ENCODE data around the gene CD180. TPM values are rescaled to one million over a fixed set of nuclear protein-coding genes. Genes with fewer than 3 reads are reported as not detected.

Gene CD180
- total and polyA plus RNA-seq, 2 donors (not counting 3 experiments of a cell fraction or from before 2014, with no cell fraction given), result not detected

DNA sequence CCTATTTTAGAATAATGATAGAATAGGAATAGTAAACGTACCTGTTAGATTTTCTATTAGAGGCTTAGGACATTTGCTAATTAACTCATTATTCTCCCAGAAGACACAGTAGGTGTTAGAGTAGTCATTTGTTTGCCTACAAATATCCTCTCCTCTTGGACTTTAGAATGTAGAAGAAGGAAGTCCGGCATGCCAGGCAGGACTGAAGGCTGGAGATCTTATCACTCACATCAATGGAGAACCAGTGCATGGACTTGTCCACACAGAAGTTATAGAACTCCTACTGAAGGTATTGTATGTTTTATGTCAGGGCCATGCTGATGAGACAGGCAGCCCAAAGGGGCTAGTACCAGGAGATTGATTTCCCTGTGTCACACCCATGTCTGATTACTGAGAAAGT, 43.3 kb downstream of the CD180 start:
- Histone ChIP-seq H3K27me3 (ENCODE audit: control insufficient read depth in 2 of 2, insufficient read depth in 2 of 2, low read length in 2 of 2) (no peaks in the 10 kb centered on the region), H3K4me3 (replicated peaks in 1 of 3; ENCODE audit: insufficient read depth in 1 of 3, low read depth in 1 of 3, low read length in 3 of 3) (no peak overlapping the region), H3K4me2 (ENCODE audit: insufficient read depth, low read length) (no peak overlapping the region), H3K4me1 (ENCODE audit: control insufficient read depth, extremely low read depth, insufficient read depth, low read length) (no peaks in the 10 kb centered on the region), H3K9ac (replicated peaks; ENCODE audit: extremely low read depth, insufficient read depth, low read length) (no peak overlapping the region), H3K36me3 (ENCODE audit: control insufficient read depth in 2 of 2, extremely low read depth in 1 of 2, insufficient read depth in 2 of 2, low read length in 2 of 2) (peaks cover 28 to 46% of the 10 kb centered on the region in 2 experiments), H3K9me3 (replicated peaks; ENCODE audit: control insufficient read depth, insufficient read depth, low read length) (no peaks in the 10 kb centered on the region), H3K9me1 (replicated peaks; ENCODE audit: control insufficient read depth, extremely low read depth, insufficient read depth, low read length) (no peaks in the 10 kb centered on the region), H3K79me2 (ENCODE audit: control insufficient read depth, insufficient read depth, low read length) (no peaks in the 10 kb centered on the region), H3K27ac (ENCODE audit: insufficient read depth, low read depth, low read length) (no peak overlapping the region), H4K20me1 (replicated peaks; ENCODE audit: control insufficient read depth, extremely low read depth, insufficient read depth, low read length) (no peaks in the 10 kb centered on the region), H2AFZ (ENCODE audit: low read depth, low read length) (no peak overlapping the region)
- FAIRE-seq (no peak), DNase-seq (ENCODE audit: low read depth, low spot score) (no peak)
- intact Hi-C loops (cut with micrococcal nuclease), result loop anchor here (10.0 kb wide), 1 partner anchor 348 kb away; no protein-coding TSS in a partner anchor
- ChIA-PET CTCF (no interaction called here), POLR2A (no interaction called here)
- no TSS peak for BruUV-seq (replicated peaks)
- dilution Hi-C loops (cut with MboI; ENCODE audit: extremely low pct_ligation_motif_present, low sequenced_read_pairs), result loop anchor here (25.0 kb wide), 1 partner anchor 1109 kb away; no protein-coding TSS in a partner anchor
- no peak for TF ChIP-seq JUN (IDR thresholded peaks at IDR 0.05; ENCODE audit: borderline replicate concordance, insufficient read depth, insufficient read length, low read depth)
- no peak for TF ChIP-seq POLR2AphosphoS5 (IDR thresholded peaks at IDR 0.05; ENCODE audit: insufficient read depth, low read depth, low read length)
- no peak for TF ChIP-seq CTCF (IDR thresholded peaks at IDR 0.05; ENCODE audit: extremely low read depth in 1 of 2, insufficient read depth in 1 of 2, low read depth in 1 of 2, low read length in 2 of 2)
- TF ChIP-seq, protein P1, sequence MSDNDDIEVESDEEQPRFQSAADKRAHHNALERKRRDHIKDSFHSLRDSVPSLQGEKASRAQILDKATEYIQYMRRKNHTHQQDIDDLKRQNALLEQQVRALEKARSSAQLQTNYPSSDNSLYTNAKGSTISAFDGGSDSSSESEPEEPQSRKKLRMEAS (IDR thresholded peaks at IDR 0.05; ENCODE audit: insufficient read depth, insufficient read length), result no peak
- peak; percentile 9 for TF ChIP-seq GATA2 (IDR thresholded peaks at IDR 0.05; ENCODE audit: insufficient read depth, insufficient read length, low read depth, low read length)
- no peak for TF ChIP-seq MYC (IDR thresholded peaks at IDR 0.05; ENCODE audit: low read depth, low read length)
